DLD1 (cell line): Measurements from ENCODE around the gene GTF2A2.
"Not testable (repeated sequence)": the region's sequence is repeated elsewhere in the genome, so short reads cannot be mapped to it uniquely, and the experiment has no call there.

ENCODE experiments used
- in situ Hi-C: cut with HindIII; loops from 2 replicates; pipeline ENCODE4 v1.10.0; 2017; ENCODE audit warnings: low sequenced_read_pairs

Gene GTF2A2

DNA sequence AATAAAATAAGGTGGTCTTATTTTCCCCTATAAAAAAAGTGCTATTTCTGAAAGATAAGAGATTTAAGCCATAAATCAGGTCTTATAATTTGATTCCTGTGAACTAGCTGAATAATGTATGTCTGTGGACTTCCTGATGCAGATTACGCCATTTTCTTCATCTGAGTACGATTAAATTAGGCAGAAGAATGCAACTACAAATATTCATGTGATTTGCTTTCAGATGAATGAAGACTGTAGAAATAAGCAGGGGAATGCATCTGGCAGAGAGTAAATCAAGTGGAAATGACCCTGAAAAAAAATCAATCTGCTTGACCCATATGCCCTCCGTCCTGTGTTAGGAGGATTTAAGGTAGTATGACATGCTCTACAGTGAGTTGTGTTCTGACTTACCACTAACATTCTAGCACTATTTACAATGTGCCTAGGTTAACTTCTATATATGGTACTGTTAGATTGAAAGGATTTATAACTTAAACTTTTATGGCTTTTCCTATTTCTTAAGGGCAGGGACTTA, 17.1 kb upstream of the GTF2A2 start:
- in situ Hi-C loops: no loop called here

DNA sequence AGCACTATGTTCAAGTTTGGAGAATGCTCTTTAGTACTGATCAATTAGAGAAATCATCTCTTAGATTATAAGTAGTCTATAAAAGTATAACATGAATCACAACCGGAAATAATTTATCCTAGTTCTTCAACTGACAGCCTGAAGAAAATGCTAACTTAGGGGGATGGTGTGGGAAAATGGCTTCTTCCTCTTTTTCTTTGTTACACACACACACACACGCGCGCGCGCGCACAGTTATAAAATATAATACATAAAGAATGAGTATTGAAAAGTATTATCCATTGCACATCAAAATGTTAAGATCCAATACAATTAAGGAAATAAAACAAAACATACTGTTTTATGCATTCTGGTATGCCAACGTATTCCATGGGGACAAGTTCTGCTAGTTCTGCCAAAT, 11.2 kb upstream of the GTF2A2 start:
- in situ Hi-C loops: no loop called here

DNA sequence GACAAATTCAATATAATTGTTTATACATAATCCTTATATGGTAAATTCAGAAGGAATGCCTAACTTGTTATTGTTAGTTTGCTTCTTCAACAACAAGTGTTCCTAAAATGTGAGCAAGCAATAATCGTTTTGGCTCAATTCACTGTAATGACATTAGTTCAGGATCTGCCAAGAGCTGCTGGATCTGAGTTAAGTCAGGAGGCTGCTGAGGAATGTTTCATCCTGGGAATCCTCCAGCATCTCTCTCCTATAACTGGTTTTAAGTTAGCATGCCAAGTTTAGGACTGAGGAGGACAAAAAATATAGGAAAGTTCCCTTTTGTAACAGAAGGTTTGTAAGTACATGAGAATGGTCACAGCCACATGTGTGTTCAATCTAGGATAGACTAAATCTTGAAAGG, 4.9 kb upstream of the GTF2A2 start:
- in situ Hi-C loops: no loop called here

DNA sequence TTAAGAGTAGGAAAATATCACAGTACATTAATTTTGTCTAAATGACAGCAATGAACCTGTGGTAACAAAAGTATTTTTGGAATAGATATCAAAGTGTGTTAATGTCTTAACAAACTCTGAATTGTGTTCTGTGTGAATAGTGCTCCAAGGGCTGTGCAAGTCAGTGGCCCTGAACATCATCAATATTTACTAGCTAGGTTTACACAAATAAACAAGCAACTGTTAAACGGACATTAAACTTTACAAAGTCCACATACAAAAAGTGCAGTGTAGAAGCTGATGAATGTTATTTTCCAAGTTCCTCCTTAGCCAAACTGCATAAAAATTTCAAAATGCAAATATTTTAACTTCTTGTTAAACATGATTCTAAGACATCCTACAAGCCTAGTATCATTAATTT, 2.1 kb upstream of the GTF2A2 start:
- in situ Hi-C loops: no loop called here

DNA sequence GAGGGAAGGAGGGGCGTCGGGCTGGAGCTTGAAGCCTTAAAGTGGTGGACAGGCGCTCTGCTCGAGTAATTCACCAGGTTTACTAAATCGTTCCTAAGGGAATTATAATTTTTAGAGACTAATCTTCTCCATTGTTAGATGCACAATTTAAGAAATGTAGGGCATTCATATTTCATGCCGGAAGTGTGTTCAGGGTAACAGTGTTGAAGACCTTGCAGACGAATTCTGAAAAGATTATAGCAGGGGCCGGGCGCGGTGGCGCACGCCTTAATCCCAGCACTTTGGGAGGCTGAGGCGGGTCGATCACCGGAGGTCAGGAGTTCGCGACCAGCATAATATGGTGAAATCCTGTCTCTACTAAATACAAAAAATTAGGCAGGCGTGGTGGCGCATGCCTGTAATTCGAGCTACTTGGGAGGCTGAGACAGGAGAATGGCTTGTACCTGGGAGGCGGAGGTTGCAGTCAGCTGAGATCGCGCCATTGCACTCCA, 365 bp upstream of the GTF2A2 start:
- in situ Hi-C loops: no loop called here

DNA sequence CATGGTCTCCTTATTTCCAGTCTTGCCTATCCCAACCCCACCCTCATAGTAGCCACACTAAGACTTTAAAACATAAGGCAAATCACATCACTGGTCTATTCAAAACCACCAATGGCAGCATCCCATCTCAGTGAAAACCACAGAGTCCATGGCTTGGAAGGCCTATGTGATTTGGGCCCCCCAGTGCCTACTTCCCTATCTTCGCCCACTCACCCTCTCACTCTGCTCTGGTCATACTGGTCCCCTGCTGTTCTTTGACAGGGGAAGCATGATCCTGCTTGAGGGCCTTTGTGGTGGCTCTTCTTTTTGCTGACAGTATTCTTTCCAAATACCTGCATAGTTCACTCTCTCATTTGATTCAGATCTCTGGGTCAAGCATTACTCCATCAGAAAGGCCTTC, 3.3 kb downstream of the GTF2A2 start:
- in situ Hi-C loops: no loop called here

DNA sequence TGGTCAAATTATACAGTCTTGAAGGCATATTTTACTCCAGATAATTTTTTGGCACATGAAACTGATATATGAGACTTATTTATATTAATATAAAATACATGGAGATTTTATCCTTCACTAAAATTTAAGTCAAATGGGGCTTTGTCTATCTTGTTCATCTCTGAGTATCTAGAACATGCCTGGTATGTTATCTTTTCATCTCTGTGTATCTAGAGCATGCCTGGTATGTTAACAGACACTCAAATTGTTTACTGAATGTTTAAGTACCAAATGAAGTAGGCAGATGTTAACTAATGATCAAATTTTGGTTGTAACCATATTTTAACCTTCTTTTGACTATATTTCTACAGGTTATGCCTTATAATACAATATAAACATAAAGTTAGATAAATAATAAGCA, 7.7 kb downstream of the GTF2A2 start:
- in situ Hi-C loops: no loop called here

DNA sequence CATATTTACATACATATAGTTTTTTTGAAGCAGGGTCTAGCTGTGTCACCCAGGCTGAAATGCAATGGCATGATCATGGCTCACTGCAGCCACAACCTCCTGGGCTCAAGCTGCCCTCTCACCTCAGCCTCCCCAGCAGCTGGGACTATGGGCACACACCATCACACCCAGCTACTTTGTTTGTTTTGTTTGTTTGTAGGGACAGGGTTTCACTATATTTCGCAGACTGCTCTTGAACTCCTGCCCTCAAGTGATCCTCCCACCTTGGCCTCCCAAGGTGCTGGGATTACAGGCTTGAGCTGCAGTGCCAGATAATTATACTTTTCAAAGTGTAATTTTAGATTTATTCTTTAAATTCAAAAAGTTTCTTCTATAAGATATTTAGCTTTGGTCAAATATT, 10.2 kb downstream of the GTF2A2 start:
- in situ Hi-C loops: no loop called here

DNA sequence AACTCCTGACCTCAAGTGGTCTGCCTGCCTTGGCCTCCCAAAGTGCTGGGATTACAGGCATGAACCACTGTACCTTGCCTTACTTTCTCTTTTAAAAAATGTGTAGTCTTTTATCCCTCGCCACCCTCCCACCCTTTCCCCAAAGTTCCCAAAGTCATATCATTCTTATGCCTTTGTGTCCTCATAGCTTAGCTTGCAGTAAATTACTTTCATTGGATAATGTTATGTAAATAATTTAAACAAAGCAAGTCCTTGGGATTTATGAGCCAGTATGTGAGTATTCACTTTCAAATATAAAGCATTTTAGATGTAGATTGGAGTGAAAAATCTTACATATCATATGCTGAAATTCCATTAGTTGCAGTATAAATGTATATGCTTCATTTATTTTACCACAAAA, 11.0 kb downstream of the GTF2A2 start:
- in situ Hi-C loops: no loop called here

DNA sequence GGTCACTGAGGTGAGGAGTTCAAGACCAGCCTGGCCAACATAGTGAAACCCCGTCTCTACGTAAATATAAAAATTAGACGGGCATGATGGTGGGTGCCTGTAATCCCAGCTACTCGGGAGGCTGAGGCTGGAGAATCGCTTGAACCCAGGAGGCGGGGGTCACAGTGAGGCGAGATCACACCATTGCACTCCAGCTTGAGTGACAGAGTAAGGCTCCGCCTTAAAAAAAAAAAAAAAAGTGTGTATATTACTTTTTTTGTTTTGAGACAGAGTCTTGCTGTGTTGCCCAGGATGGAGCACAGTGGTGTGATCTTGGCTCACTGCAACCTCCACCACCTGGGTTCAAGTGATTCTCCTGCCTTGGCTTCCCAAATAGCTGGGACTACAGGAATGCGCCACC, 11.5 kb downstream of the GTF2A2 start:
- in situ Hi-C loops: not testable (repeated sequence)

DNA sequence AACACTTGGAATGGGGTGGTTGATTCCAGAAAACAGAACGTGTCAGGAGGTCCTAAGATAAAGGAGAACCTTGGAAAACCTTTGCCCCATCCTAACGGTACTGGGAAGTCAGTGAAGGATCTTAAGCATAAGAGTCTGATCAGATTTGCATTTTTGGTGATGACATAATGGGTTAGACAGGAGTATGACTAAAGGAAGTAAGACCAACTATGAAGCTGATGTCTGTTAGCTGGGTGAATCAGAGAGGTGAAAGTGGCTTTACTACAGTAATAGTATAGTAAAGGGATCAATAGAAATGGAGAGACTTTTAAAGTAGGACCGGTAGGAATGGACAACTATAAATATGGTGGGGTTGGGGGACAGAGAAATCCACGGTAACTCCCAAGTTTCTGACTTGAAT, 12.6 kb downstream of the GTF2A2 start:
- in situ Hi-C loops: no loop called here

DNA sequence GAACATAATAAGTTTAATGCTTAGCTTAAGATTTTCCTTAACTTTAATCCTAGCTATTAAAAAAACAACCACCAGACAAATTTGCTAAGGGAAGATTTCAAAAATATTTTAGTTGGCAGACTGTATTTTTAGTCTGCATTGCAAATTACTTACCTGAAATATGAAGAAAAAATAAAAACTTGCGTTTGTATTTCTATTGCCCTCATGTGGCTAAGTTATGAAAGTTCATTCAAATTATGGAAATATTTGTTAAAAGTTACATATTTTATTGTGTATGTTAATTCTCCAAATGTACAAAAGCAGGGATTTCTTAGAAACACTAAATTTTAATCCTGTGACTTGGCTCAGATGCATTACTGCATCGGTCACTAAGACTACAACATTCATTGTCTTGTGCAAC, 15.0 kb downstream of the GTF2A2 start:
- in situ Hi-C loops: no loop called here

DNA sequence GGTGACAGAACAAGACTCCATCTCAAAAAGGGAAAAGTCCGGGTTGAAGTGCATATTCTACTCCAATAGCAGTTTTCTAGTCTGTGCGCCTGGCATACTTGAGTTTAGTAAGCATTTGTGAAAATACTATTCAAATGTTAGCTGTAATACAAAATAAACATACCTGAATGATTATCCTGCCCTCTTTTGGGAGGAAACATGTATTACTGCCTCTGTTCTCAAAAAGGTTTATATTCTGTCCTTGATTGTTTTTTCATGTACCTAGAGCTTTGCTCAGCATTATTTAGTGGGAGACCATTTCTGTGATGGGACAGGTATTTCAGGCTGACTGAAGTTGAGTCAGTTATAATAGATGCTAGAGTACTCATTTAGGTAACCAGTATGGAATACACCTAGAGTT, 19.8 kb downstream of the GTF2A2 start:
- in situ Hi-C loops: not testable (repeated sequence)

DNA sequence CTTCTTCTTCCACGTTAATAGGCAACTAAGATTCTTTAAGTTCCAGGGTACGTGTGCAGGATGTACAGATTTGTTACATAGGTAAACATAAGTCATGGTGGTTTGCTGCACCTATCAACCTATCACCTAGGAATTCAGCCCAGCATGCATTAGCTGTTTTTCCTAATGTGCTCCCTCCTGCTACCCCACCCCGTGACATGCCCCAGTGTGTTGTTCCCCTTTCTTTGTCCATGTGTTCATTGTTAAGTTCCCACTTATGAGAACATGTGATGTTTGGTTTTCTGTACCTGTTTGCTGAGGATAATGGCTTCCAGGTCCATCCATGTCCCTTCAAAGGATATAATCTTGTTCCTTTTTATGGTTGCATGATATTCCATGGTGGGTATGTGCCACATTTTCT, 21.1 kb downstream of the GTF2A2 start:
- in situ Hi-C loops: no loop called here

DNA sequence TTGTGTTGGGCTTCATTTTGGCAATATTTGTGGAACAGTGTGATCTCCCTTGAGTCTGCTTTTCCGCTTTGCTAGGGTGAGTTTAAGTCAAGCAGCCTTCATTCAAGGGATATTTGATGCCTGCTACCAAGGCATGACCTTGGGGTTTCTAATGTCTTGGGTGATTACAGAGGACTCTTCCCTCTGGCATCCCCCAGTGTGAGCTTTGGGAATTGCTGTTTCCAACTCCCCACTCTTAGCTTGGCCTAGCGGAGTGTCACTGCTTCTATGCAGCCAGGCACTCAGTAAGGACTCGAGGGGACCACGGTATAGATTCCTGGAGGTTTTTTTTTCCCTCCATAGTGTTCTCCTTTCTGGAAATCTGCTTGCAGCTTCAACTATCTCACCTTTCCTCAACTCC, 24.6 kb downstream of the GTF2A2 start:
- in situ Hi-C loops: no loop called here

DNA sequence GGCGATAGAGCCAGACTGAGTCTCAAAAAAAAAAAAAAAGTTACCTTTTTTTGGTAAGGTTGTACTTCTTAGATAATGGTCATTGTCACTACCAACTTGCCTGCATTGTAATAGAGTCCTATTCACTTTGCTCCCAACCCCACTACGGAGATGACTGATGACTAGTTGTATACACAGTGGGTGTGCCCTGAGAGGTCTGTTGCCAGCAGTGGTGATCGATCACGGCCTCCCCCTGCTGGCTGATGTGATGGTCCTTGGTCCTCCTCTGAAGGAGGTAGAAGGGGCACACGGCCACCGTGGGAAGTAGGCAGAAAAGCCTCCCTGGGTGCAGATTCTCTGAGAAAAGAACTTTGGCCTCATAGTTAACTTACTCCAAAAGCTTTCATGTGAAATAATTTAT, 35.0 kb downstream of the GTF2A2 start:
- in situ Hi-C loops: no loop called here

DNA sequence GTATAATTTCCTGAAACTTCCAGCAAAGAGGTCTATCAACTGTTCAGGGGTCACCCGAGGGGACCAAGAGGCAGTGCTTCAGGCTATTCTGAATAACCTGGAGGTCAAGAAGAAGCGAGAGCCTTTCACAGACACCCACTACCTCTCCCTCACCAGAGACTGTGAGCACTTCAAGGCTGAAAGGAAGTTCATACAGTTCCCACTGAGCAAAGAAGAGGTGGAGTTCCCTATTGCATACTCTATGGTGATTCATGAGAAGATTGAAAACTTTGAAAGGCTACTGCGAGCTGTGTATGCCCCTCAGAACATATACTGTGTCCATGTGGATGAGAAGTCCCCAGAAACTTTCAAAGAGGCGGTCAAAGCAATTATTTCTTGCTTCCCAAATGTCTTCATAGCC, 38.9 kb downstream of the GTF2A2 start:
- in situ Hi-C loops: no loop called here

DNA sequence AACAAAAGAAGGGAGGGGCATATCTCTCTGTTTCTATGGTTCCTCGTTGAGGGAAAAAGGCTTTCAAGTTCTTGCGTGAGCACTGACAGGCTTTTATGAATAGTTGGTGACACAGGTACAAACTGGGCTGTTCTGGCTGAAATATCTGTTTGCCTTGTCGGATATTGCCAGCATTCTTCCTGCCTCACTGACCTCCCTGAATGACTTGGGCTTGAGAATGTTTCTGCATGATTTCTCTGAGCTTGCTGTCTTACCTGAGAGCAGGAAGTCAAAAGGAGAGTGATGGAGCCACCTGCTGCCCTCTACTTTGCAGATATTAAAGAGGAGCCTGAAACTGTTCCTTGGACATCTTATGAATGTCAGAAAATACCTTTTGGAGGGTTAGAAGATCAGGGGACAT, 40.9 kb downstream of the GTF2A2 start:
- in situ Hi-C loops: no loop called here

DNA sequence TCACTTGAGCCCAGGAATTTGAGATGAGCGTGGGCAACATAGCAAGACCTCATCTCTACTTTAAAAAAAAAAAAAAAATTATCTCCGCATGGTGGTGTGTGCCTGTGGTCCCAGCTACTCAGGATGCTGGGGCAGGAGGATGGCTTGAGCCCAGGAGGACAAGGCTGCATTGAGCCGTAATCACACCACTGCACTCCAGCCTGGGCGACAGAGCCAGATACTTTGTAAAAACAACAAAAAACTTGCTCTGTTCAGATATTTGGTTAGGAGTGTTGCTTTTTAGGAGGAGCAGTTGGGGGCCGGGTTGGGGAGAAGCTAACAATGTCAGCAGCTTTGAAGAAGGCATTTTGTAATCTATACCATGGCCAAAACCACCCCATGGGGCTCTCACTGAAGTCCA, 41.7 kb downstream of the GTF2A2 start:
- in situ Hi-C loops: no loop called here

DNA sequence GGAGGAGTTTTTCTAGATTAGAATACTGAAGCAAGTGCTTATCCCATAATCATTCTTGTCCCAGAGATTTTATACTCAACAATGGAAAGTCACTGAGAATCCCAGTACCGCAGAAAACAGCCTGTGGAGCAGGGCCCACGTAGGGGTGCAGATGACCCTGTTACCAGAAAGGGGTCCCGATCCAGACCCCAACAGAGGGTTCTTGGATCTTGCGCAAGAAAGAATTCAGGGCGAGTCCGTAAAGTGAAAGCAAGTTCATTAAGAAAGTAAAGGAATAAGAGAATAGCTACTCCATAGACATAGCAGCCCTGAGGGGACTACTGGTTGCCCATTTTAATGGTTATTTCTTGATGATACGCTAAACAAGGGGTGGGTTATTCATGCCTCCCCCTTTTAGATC, 43.2 kb downstream of the GTF2A2 start:
- in situ Hi-C loops: no loop called here

DNA sequence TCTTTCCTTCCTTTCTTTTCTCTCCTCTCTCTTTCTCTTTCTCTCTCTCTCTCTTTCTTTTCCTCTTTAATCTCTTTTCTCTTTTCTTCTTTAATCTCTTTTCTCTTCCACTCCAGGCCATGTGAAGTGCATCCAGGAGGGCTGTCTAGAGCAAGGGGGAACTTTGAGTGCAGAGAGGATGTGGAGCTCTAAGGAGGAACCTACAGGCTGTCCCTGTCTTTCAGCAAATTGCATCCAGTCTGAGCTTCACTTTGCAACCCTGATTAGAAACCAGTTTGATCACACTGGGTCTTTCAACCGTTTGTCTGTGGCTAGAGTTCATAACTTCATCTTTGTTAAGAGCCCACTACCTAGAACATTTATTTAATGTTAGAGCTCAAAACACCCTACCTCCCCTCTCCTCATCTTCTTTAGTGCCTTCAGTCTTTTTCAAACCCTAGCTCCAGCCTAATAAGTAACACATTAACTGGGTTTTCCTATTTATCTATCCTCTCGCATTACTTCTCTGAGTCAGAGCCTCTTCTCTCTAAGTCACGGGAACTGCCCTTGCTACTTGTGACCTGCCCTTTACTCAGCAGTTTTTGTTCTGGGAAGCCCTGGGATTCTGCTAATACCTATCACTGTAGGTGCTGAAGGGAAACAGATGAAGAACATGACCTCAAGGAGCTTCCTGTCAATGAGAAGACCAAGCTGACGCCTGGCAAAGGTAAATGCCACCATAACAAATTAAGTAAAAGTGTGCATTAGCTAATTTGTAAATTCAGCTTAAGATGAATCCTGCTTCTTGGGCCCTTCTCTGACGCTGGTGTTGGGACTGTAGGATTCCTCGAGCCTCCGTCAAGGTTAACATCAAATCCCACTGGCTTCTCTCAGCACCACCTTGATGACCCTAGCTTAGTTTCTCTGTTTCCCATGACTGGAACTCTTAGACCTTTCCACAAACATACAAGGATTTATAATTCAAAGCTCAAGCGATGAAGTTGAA, 45.7 kb downstream of the GTF2A2 start, which contains the start of gene GCNT3:
Gene GCNT3, plus strand, starts transcription at position 508 of the 985 bp plus-strand sequence. CDS start 6,456 bp downstream, outside the sequence.
- in situ Hi-C loops: no loop called here
